Endothelial cell (in vitro differentiated cells): ENCODE measurements around the gene SKIL. TPM values are rescaled to one million over a fixed set of nuclear protein-coding genes. Genes with fewer than 3 reads are reported as not detected.
A peak's percentile ranks its signal among the peaks of the same experiment; 100 is the strongest.

Experiments
- DNase-seq: peaks from one replicate; pipeline ENCODE4 v3.0.0; 2021; ENCODE audit warnings: low spot score
- H3K27ac Mint-ChIP-seq: one replicate; pipeline ENCODE4 v1.8.0; 2021; ENCODE audit warnings: mixed read lengths, inconsistent platforms; ENCODE audit not compliant: unreplicated experiment
- H3K27me3 Mint-ChIP-seq: one replicate; pipeline ENCODE4 v1.8.0; 2021; ENCODE audit warnings: mild to moderate bottlenecking, moderate library complexity, mixed read lengths, inconsistent platforms; ENCODE audit not compliant: unreplicated experiment
- H3K36me3 Mint-ChIP-seq: one replicate; pipeline ENCODE4 v1.8.0; 2021; ENCODE audit warnings: mild to moderate bottlenecking, low read depth, mixed read lengths, inconsistent platforms; ENCODE audit not compliant: unreplicated experiment
- H3K4me1 Mint-ChIP-seq: one replicate; pipeline ENCODE4 v1.8.0; 2021; ENCODE audit warnings: mild to moderate bottlenecking, mixed read lengths, inconsistent platforms; ENCODE audit not compliant: unreplicated experiment
- H3K4me3 Mint-ChIP-seq: one replicate; pipeline ENCODE4 v1.8.0; 2021; ENCODE audit warnings: mild to moderate bottlenecking, mixed read lengths, inconsistent platforms; ENCODE audit not compliant: unreplicated experiment
- H3K9me3 Mint-ChIP-seq: one replicate; pipeline ENCODE4 v1.8.0; 2021; ENCODE audit warnings: mixed read lengths, inconsistent platforms; ENCODE audit not compliant: unreplicated experiment
- total RNA-seq: library from RNA; stranded (reverse); fragmentation: NEBNext Ultra II Directional; extraction: Animal tissue kit (Norgen Biotek cat#: 25700); gene quantifications from one replicate; pipeline ENCODE4 v1.2.1, GENCODE V29; 2021; ENCODE audit not compliant: unreplicated experiment
- TF ChIP-seq, protein P1 (sequence below): fragments of 200-600 bp; sonication (generic); IDR thresholded peaks from one replicate; pipeline ENCODE4 v1.5.0; 2021; ENCODE audit warnings: antibody characterized with exemption; ENCODE audit not compliant: unreplicated experiment

Gene SKIL
- total RNA-seq, 1 donor from 2014 or later: 89.0 TPM

DNA sequence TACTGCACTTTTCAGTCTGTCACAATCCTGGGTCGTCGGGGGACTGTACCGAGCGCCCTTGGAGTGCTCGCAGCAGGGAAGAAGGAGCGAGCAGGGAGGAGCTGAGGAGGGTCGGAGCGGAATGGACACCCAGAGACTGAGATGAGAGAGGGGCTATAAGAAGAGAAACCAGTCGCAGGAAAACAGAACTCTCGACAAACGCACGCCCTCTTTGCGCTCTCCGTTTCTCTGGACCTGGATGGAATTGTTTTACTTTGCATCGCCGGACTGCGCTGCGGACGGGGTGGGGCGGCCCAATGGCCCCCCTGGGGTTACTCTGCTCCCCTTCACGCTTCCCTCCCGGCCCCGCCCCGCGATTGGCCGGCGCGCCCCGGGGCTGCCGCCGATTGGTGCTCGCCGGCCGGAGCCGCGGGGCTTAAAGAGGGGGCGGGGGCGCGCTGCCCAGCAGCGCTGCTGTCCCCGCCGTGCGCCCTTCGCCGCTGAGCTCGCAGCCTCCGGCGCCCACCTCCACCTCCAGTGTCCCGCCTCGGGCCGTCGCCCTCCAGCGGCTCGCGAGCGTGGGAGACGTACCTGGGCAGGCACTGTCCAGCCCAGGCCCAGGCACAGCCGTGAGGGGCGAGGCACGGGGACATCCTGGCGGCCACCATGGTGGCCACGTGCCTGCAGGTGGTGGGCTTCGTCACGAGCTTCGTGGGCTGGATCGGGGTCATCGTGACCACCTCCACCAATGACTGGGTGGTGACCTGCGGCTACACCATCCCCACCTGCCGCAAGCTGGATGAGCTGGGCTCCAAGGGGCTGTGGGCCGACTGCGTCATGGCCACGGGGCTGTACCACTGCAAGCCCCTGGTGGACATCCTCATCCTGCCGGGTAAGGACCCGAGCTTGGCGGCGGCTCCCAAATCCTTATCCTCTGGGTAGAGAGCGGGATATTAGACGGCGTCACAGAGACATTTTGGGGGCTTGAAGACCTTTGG is 61.2 kb downstream of the SKIL start, which contains the start of gene CLDN11:
Gene CLDN11, plus strand, starts transcription at position 447 of the 977 bp plus-strand sequence. Its CDS starts 199 bp downstream, at position 646.
- TF ChIP-seq, protein P1, sequence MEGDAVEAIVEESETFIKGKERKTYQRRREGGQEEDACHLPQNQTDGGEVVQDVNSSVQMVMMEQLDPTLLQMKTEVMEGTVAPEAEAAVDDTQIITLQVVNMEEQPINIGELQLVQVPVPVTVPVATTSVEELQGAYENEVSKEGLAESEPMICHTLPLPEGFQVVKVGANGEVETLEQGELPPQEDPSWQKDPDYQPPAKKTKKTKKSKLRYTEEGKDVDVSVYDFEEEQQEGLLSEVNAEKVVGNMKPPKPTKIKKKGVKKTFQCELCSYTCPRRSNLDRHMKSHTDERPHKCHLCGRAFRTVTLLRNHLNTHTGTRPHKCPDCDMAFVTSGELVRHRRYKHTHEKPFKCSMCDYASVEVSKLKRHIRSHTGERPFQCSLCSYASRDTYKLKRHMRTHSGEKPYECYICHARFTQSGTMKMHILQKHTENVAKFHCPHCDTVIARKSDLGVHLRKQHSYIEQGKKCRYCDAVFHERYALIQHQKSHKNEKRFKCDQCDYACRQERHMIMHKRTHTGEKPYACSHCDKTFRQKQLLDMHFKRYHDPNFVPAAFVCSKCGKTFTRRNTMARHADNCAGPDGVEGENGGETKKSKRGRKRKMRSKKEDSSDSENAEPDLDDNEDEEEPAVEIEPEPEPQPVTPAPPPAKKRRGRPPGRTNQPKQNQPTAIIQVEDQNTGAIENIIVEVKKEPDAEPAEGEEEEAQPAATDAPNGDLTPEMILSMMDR: no peak
- Mint-ChIP-seq H3K4me1 (peaks cover 12% of the 10 kb centered on the region), H3K27ac (no peak within 1 kb of the TSS), H3K4me3 (peak within 1 kb of the TSS; percentile 88), H3K9me3 (no peaks in the 10 kb centered on the region), H3K27me3 (peaks cover 9% of the 10 kb centered on the region), H3K36me3 (peaks cover 3% of the 10 kb centered on the region)
- peak; percentile 33 for DNase-seq

DNA sequence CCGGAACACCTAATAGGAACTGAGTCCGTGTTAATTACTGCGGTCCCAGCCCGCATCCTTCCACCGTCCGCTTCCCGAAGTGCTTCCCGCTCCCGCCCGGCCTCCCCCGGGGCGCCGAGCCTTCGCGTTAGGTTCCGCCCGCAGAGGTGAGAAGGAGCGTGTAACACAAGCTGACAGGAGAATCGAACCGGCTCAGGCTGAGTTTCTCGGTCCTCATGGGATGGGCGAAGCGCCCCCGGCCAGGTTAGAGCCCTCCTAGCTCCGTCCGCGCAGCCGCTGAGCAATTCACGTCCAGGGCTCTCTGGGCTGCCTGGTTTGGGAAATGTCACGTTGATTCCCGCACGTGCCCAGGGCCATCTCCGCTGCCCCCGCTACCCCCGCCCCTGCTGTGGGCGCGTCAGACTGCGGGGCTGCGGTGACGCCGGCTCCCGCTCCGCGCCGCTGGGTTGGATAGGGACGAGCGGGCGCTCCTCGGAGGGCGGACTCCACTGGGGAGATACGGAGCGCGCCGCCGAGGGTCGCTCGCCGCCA is 62.1 kb downstream of the SKIL start:
- H3K36me3 Mint-ChIP-seq: peaks cover 3% of the 10 kb centered on the region
- H3K4me1 Mint-ChIP-seq: peaks cover 12% of the 10 kb centered on the region
- H3K27me3 Mint-ChIP-seq: peaks cover 9% of the 10 kb centered on the region
- TF ChIP-seq, protein P1: no peak
- DNase-seq: peak; percentile 35
- H3K27ac Mint-ChIP-seq: no peak overlapping the region
- no peak overlapping the region for H3K4me3 Mint-ChIP-seq
- H3K9me3 Mint-ChIP-seq: no peaks in the 10 kb centered on the region

DNA sequence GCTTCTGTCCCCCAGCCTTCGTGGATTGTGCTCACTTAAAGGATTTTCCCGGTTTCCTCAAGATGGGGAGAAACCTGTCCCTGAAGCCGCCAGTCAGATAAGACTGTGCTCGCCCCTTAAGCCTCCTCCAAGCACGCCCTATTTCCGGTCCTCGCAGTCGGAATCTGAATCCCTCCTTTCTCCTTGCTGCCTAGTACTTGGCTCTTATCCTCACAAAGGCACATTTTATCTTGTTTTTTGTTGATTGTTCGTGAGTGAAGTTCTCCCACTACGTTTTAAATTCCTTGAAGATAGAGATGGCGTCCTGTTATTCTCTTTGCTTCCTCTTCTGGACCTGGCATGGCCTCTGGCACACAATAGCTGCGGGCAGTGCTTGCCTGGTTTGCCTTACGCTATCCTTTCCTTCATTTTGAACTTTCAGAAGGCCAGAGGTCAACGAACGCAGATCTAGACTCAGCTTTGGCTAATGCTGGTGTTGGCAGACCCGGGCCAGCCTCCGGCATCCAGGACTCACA is 62.8 kb downstream of the SKIL start:
- no peak for DNase-seq
- Mint-ChIP-seq H3K4me1 (peaks cover 12% of the 10 kb centered on the region), H3K27ac (peak overlapping the region; percentile 65), H3K36me3 (peaks cover 3% of the 10 kb centered on the region), H3K4me3 (peak overlapping the region; percentile 16), H3K9me3 (no peaks in the 10 kb centered on the region), H3K27me3 (peaks cover 9% of the 10 kb centered on the region)
- TF ChIP-seq, protein P1: no peak

DNA sequence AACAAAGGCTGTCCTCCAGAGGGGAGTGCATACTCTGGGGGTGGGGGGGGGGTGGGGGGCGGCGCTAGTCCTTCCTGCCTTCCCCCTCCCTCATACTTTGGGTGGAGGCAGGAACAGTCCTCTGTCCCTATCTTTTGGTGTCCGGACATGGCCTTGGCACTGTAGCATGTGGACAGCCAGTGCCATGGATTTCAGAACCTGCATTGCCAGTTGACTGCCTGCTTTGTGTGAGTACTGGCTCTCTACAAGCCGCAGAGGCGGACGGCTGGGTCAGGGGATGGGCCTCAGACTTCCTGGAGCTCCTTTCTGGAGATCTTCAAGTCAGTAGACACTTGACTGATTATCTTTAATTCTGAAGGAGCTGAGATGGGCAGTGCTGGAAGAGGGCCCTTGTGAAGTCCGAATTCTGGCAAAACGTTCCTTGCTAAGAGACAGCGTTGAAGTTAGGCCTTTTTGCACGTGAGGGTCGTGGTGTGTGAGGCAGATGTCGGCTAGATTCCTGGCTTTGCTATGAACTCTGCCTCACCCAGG is 63.7 kb downstream of the SKIL start:
- Mint-ChIP-seq H3K4me3 (no peak overlapping the region), H3K27me3 (peaks cover 9% of the 10 kb centered on the region), H3K4me1 (peaks cover 13% of the 10 kb centered on the region), H3K9me3 (no peaks in the 10 kb centered on the region), H3K36me3 (peaks cover 3% of the 10 kb centered on the region), H3K27ac (no peak overlapping the region)
- TF ChIP-seq, protein P1: no peak
- no peak for DNase-seq
